GM12874 (cell line): Measurements from ENCODE around the gene GMIP.

Source experiments
- TF ChIP-seq, protein P1 (sequence below): IDR thresholded peaks from 2 replicates; pipeline ENCODE4 v1.5.1; 2011; ENCODE audit warnings: low read depth, mild to moderate bottlenecking, control low read depth, low read length, moderate library complexity; ENCODE audit not compliant: insufficient read depth

Gene GMIP

DNA sequence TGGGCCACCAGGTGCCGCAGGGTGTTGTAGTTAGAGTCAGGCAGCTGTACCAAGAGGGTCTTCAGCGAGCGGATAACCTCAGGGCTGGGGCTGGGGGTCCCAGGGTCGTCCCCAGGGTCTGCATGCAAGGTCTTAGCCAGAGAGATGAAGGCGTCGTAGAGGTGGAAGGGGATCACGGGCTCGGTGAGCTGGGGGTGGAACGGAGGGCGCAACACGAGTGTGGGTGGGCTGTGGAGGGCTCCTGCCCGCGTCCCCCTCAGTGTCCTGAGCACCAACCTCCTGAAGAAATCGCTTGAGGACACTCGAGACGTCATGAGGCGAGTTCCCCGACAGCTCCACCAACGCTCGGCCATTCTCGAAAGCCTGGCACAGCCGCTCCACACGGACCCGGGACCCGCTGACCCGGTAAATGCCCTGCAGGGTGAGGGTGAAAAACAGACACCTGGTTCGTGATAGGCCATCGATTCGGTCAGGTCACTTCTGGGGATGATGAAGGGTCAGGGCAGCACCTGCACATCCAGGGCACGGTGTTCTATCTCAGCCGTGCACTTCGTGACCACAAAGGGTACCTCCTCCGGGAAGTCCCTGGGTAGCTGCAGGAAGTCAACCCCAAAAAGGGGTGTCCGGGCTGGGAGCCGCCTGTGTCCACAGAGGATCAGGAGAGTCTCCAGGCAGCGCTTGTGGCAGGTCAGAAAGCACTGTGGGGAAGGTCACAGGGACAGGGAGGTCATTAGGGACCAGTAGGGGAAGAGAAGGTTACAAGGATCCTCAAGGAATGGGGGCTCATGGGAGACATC is 8.7 kb downstream of the GMIP start:
- TF ChIP-seq, protein P1, sequence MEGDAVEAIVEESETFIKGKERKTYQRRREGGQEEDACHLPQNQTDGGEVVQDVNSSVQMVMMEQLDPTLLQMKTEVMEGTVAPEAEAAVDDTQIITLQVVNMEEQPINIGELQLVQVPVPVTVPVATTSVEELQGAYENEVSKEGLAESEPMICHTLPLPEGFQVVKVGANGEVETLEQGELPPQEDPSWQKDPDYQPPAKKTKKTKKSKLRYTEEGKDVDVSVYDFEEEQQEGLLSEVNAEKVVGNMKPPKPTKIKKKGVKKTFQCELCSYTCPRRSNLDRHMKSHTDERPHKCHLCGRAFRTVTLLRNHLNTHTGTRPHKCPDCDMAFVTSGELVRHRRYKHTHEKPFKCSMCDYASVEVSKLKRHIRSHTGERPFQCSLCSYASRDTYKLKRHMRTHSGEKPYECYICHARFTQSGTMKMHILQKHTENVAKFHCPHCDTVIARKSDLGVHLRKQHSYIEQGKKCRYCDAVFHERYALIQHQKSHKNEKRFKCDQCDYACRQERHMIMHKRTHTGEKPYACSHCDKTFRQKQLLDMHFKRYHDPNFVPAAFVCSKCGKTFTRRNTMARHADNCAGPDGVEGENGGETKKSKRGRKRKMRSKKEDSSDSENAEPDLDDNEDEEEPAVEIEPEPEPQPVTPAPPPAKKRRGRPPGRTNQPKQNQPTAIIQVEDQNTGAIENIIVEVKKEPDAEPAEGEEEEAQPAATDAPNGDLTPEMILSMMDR, result no peak

DNA sequence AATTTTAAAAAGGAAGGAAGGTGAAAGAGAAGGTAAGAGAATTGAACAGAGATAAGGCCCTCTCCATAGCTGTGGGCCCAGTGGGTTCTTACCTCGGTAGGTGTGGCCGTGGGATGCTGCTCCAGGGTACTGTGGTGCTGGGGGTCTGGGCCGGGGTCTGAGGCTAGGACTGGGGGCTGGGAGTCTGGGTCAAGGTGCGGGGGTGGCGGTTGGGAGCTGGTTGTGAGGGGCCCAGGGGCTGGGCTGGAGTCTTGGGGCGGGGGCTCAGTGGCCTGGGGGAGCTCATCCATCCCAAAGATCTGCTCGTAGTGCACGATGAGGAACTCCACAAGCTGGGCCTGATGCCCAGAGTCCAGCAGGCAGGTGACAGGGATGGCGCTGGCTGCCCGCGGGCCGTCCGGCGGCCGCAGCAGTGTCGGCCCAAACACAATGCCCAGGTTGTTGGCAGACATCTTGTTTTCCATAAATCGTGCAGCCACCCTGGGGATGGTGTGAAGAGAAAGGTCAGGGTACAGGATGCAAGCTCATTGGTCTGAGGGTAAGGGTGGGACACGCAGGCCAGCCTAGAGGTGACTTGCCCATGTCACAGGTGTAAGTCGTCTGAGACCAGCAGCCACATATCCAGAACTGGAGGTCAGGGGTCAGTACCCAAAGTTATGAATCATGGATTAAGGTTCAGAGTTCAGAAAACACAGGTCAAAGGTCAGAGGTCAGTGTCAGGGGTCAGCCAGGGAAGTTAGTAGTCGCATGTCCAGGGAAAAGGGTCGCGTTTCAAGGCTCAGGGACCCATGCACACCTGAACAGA is 9.5 kb downstream of the GMIP start:
- TF ChIP-seq, protein P1, result no peak

DNA sequence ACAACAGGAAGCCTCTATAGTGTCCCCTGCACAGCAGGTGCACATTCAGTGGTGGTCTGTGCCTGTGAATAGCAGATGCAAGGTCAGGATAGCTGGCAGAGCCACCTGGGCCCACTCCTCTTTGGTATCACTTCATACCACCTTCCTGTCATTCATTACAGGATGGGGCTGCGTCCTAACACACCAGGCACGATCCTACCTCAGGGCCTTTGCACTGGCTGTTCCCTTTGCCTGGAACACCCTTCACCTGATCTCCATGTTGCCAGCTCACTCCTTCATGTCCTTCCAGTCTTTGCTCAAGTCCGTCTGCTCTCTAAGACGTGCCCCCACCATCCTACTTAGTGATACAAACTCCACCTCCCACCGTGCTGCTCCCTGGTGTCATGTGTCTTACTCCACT is 10.8 kb downstream of the GMIP start:
- TF ChIP-seq, protein P1, result no peak

DNA sequence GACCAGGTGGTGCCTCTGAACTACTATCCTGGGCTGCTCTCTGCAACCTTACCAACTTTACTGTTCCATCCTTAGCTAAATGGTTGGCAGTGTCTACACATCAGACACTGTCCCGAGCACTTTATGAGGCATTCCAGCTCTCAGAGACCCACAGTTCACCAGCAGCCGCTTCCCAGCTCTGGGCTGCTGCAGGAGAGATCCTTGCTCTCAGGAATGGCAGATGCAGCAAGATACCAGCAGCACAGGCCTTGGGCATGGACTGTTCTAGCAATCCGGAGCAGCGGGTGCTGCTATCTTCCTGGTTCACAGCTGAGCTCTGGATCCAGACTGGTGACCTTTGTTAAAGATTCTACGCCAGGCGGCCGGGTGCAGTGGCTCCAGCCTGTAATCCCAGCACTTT is 12.1 kb downstream of the GMIP start:
- TF ChIP-seq, protein P1, result no peak

DNA sequence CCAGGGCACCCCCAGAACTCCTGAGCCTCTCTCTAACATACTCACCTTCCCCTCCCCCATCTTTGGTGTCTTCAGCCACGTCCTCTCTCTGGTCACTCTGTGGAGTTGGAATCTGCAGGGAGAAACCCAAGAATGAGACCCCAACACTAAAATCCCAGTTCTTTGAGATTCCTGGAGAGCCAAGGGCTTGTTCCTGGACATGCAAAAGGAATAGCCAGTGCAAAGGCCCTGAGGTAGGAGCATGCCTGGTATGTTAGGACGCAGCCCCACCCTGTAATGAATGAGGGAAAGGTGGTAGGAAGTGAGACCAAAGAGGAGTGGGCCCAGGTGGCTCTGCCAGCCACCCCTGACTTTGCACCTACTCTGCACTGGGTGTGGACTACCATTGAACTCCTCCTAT is 13.0 kb downstream of the GMIP start:
- TF ChIP-seq, protein P1, result no peak

DNA sequence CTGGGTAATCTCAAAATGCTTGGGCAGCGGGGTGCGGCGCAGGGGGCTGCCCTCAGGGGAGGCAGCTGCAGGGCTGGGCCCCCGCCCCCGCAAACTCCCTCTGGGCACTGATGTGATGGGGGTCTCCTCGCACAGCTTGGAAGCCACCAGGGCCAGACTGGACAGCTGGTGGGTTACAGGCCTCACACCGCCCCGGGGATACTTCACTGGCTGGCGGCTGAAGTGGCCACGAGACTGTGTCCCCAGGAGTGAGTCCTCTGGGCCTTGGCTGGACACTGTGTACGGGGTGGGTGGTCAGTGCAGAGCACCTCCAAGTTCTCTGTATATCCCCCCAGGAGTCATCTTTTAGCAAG is 13.4 kb downstream of the GMIP start:
- TF ChIP-seq, protein P1, result no peak

DNA sequence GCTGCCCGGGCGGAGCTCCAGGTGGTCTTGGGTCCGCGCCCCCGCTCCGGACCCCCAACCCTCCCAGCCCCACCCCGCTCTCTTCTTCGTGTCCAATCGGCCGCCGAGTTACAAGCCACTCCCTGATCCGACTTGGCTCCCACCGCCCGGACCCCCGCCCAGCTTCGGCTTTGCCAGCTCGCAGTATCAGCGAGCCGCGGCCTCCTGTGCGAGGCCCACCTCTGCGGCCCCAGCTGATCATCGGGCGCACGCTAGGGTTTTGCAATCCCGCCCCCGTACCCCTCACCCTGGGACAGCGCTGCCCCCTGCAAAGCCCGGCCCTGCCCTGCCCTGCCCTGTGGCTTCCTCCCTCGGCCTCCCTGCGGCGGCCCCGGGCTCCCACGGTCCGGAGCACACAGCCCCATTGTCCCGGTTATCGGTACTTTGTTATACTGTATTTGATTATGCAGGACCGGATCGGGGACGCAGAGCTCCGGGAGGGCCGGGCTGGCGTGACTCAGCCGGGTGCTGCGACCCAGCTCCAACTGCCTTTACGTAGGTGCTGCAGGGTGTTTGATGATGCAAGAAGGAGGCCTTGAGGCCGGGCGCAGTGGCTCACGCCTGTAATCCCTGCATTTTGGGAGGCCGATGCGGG is 14.8 kb downstream of the GMIP start:
- TF ChIP-seq, protein P1, result no peak
